GM18526 (cell line): Measurements from ENCODE around the gene TMCO4.

Source experiments
- POLR2A ChIP-seq: IDR thresholded peaks from 3 replicates; pipeline ENCODE4 v1.6.1; 2011; ENCODE audit not compliant: insufficient read length; ENCODE audit errors: extremely low read depth

The TMCO4 gene

GRCh38 chr1:19700079-19700777, 99.5 kb downstream of the TMCO4 start:
- TF ChIP-seq POLR2A = no peak

GRCh38 chr1:19698181-19698580, 101.5 kb downstream of the TMCO4 start:
- TF ChIP-seq POLR2A = no peak

DNA sequence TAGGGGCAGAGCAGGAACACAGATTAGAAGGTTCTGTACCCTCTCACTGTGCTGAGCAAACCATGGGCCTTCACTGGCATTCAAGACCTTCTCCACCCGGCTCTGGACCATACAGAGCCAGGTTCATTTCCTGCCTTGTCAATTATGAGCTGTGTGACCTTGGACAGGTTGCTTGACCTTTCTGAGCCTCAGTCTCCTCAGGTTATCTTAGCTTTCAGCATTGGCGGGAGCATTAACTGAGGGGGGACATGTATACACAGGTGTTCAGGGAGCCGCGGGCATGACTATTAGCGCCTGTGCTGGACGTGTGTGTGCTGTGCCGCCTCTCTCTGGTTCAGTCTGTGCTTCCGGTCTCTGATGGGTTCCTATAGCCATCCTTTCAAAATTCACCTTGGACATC, 102.9 kb downstream of the TMCO4 start:
- no peak for TF ChIP-seq POLR2A

- no peak for TF ChIP-seq POLR2A
Measured at GRCh38 chr1:19695772-19696171, 103.9 kb downstream of the TMCO4 start.

DNA sequence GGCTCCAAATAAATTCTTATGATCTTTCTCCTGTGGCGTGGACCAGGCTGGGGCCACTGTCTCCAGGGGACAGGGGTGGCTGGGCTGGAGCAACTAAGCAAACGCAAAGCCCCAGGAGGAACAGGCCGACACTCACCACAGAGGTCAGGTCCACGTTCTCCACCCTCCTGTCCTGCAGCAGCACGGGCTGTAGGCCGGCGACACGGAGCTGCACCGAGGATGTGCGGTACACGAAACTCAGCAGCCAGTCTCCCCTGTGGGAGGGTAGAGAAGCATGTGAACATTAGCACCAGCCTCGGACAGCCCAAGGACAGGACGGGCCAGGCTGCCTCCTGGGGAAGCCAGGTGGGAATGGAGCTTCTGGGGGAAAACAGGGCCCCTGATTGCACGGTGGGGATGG, 105.4 kb downstream of the TMCO4 start:
- no peak for TF ChIP-seq POLR2A

GRCh38 chr1:19690342-19690741, 109.4 kb downstream of the TMCO4 start:
- no peak for TF ChIP-seq POLR2A

DNA sequence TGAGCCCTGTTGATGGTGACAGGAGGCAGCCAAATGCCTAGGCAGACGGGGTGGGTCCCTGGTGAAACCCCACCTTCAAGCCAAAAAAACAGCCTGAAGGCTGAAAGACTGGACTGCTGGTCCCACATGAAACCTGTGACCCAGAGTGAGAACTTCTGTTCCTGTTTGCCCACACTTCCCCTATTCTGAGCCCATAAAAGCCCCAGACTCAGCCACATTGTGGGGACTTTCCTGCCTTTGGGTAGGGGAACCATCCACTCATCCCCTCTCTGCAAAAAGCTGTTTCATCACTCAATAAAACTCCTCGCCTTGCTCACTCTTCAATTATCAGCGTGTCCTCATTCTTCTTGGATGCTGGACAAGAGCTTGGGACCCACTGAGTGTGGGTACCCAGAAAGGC, 109.9 kb downstream of the TMCO4 start:
- TF ChIP-seq POLR2A = no peak

- TF ChIP-seq POLR2A = no peak
Measured at GRCh38 chr1:19689085-19689757, 110.5 kb downstream of the TMCO4 start.

DNA sequence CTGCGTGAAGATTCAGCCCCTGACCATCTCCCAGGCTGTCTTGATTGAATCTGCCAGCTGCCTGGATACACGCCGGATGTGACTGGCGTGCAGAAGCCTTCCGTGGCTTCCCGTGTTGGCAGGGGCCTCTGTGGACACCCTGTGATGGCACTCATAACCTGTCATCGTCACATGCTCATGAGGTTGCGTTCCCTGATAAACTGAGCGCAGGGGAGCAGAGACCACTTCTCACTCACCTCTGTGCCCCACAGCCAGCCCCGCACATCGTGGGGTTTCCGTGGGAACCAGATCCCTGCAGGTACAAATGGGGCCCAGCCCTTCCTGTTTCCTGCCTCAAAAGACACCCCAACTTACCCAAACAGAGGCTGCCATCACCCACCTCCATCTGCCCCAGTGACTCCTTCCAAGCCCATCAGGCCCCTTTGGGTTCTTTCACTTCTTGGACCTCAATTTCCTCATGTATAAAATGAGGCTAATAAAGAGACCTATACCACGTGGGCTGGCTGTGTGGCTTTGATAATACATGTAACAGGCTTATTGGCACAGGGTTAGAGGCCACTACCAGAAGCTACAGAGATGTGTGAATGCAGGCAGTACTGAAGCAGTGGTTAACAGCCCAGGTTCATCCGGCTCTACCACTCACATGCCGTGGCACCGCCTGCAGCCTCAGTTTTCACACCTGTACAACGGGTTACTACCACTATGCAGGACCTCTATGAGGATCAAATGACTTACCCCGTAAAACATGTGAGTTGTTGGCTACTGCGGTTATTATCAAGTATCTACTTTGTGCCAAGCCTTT, 111.5 kb downstream of the TMCO4 start:
- TF ChIP-seq POLR2A = no peak

GRCh38 chr1:19687414-19687813, 112.3 kb downstream of the TMCO4 start:
- TF ChIP-seq POLR2A = no peak

- no peak for TF ChIP-seq POLR2A
Measured at GRCh38 chr1:19685994-19686393, 113.7 kb downstream of the TMCO4 start.

DNA sequence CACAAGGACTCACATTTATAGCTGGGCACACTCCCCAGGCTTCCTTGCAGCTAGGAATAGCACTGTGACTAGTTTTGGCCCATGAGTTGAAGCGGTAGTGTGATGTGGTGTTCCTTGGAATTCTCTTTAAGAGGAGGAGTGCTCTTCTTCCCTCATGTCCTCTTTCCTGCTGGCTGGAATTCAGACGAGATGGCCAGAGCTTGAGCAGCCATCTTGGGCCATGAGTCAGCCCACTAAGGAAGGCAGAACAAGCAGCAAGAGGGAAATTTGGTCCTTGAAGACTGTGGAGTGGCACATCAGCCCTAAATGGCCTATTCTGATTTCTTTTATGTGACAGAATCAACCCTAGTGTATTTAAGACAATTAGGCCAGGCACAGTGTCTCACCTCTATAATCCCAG, 115.0 kb downstream of the TMCO4 start:
- no peak for TF ChIP-seq POLR2A

DNA sequence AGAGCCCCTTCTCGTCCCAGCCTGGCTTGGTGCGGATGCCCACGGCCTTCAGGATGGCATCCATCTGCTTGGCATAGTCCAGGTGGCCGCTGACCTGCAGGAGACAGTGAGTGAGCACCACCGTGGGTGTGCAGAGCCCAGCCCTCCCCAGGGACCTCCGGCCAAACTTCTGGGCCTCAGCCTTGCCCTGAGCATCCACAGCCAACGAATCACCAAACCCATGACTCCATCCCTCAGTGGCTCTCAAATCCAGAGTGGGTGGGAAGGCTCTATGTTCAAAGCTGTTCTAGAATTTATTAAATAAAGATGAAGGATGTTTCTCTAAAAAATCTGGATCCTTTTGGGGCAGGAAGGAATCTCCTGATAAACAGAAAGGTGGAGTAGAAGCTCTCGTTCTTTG, 116.4 kb downstream of the TMCO4 start:
- no peak for TF ChIP-seq POLR2A

DNA sequence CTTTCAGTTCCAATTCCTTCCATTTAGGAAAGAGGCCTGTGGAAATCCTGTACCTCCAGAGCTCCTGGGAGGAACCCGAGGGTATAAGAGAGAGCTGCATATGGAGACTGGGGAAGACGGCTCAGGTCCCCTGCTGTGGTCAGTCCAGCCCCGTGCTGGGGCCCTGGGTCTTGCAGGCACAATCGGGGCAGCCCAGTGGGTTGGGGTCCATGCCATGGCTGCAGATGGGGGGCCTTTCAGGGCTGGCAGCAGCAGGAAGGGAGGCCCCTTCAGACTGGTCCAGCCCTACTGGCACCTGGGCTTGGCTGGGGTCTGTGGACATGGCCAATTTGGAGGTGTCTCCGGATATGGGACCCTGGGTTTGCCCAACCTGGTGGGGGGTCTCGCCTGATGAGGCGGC, 116.8 kb downstream of the TMCO4 start:
- no peak for TF ChIP-seq POLR2A

DNA sequence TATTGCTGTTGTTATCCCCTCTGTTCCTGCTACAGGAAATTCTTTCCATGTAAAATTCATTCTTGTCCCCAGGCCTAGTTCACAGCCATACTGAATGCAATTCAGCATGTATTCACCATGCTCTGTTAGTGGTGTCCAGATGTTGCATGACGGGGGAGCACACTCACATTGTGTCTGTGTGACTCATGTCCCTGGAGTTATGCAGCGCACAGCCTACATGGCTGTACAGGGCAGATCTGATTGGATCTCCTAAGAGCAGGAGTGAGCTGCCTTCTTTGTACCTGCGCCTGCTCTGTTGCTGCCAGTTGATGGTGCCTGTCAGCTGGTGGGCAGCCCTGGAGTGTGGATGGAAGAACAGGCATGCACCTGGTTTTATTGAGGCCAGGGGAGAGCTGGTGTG, 117.5 kb downstream of the TMCO4 start:
- TF ChIP-seq POLR2A = no peak

DNA sequence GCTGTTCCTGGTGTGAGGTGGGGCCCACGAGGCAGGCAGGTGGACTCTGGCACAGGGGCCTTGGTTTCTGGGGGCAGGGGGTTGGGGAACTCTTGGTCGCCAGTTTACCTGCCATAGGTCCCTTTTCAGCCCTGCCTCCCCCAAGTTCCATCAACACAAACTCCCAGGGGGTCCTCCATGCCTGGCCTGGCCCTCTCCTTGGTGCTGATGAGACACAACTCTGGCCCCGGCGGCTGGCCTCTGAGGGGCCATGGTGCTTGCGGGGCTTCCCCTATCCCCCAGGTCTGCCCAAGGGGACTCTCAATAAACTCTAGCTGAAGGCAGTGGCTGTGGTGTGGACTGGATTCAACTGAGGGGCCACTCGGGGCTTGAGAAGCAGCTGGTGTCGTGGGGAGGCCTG, 119.1 kb downstream of the TMCO4 start:
- no peak for TF ChIP-seq POLR2A
